DOHH2 (cell line): Measurements from ENCODE around the gene ARAP1.

Source experiments
- H3F3A ChIP-seq: fragments of 200-600 bp; sonication (generic), shearing (Covaris generic); 2 replicates; pipeline ENCODE4 v1.6.0; 2016; ENCODE audit warnings: antibody characterized with exemption, mild to moderate bottlenecking; ENCODE audit not compliant: control insufficient read depth, insufficient read depth
- H3K27ac ChIP-seq: fragments of 200-600 bp; sonication (generic); 2 replicates; pipeline ENCODE4 v1.5.1; 2014; ENCODE audit warnings: low read depth, mild to moderate bottlenecking, low read length, moderate library complexity
- H3K27me3 ChIP-seq: fragments of 200-600 bp; sonication (generic); 2 replicates; pipeline ENCODE4 v1.6.1; 2014; ENCODE audit warnings: mild to moderate bottlenecking, low read length, mixed read lengths; ENCODE audit not compliant: control insufficient read depth
- H3K36me3 ChIP-seq: fragments of 200-600 bp; sonication (generic); 2 replicates; pipeline ENCODE4 v1.6.1; 2014; ENCODE audit warnings: mild to moderate bottlenecking, low read length, moderate library complexity, mixed read lengths; ENCODE audit not compliant: control insufficient read depth
- H3K4me1 ChIP-seq: fragments of 200-600 bp; sonication (generic); 2 replicates; pipeline ENCODE4 v1.6.1; 2014; ENCODE audit warnings: mild to moderate bottlenecking, low read length, mixed read lengths; ENCODE audit not compliant: control insufficient read depth
- H3K4me2 ChIP-seq: fragments of 200-600 bp; sonication (generic); 2 replicates; pipeline ENCODE4 v1.6.0; 2014; ENCODE audit warnings: mild to moderate bottlenecking, low read length, moderate library complexity
- H3K4me3 ChIP-seq: fragments of 200-600 bp; sonication (generic); 2 replicates; pipeline ENCODE4 v1.5.1; 2014; ENCODE audit warnings: mild to moderate bottlenecking, low read length, mixed read lengths
- H3K79me2 ChIP-seq: fragments of 200-600 bp; sonication (generic); 2 replicates; pipeline ENCODE4 v1.6.1; 2014; ENCODE audit warnings: mild to moderate bottlenecking, low read length, mixed read lengths; ENCODE audit not compliant: control insufficient read depth
- H3K9me2 ChIP-seq: fragments of 200-600 bp; sonication (generic); replicated peaks from 2 replicates; pipeline ENCODE4 v1.6.1; 2014; ENCODE audit warnings: mild to moderate bottlenecking, low read length, mixed read lengths; ENCODE audit not compliant: control insufficient read depth
- H3K9me3 ChIP-seq: fragments of 200-600 bp; sonication (generic); 2 replicates; pipeline ENCODE4 v1.6.1; 2014; ENCODE audit warnings: antibody characterized with exemption, low read length, mixed read lengths; ENCODE audit not compliant: control insufficient read depth, insufficient read depth
- H4K20me1 ChIP-seq: fragments of 200-600 bp; sonication (generic); 2 replicates; pipeline ENCODE4 v1.6.0; 2014; ENCODE audit warnings: low read depth, mild to moderate bottlenecking, antibody characterized with exemption, low read length, moderate library complexity; ENCODE audit not compliant: control insufficient read depth, insufficient read depth
- EZH2phosphoT487 ChIP-seq: fragments of 200-600 bp; sonication (generic); IDR thresholded peaks from 2 replicates; pipeline ENCODE4 v1.6.1; 2017; ENCODE audit warnings: borderline replicate concordance, mild to moderate bottlenecking, antibody characterized with exemption, low read length, moderate library complexity, mixed read lengths
- TF ChIP-seq, protein P1 (sequence below): fragments of 200-600 bp; sonication (generic); IDR thresholded peaks from one replicate; pipeline ENCODE4 v1.5.1; 2014; ENCODE audit warnings: antibody characterized with exemption, mild to moderate bottlenecking, low read depth, low read length; ENCODE audit not compliant: poor library complexity, severe bottlenecking

ARAP1 gene

DNA sequence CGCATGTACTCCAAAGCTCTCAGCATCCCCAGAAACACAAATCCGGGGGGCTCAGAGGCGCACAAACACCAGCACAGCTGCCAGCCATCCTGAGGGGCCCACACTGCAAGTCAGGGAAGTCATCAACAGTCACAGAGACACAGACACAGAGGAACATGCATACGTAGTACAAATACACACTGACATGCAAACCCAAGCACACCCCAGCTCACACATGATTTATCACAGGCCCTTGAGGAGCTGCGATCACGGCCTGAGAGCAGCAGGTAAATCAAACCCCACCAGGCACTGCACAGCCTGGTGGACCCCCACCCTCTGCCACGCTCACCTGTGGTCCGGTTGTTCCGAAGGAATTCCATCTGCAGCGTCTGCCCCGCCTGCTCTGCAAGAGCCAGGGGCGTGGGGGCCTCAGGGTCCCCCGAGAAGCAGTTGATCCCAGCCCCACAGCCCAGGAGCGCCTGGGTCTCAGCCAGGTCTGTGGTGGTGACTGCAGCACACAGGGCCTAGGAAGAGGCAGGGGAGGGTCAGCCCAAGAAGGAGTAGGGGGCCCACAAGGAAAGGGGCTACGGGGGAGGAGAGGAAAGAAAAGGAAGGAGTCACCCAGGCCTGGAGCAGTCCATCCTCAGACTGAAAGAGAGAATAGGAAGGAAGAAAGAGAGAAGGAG is 49.5 kb downstream of the ARAP1 start:
- H3K27me3 ChIP-seq = no peaks in the 10 kb centered on the region
- no peaks in the 10 kb centered on the region for H3F3A ChIP-seq
- H3K4me1 ChIP-seq = no peaks in the 10 kb centered on the region
- no peak for TF ChIP-seq EZH2phosphoT487
- TF ChIP-seq, protein P1, sequence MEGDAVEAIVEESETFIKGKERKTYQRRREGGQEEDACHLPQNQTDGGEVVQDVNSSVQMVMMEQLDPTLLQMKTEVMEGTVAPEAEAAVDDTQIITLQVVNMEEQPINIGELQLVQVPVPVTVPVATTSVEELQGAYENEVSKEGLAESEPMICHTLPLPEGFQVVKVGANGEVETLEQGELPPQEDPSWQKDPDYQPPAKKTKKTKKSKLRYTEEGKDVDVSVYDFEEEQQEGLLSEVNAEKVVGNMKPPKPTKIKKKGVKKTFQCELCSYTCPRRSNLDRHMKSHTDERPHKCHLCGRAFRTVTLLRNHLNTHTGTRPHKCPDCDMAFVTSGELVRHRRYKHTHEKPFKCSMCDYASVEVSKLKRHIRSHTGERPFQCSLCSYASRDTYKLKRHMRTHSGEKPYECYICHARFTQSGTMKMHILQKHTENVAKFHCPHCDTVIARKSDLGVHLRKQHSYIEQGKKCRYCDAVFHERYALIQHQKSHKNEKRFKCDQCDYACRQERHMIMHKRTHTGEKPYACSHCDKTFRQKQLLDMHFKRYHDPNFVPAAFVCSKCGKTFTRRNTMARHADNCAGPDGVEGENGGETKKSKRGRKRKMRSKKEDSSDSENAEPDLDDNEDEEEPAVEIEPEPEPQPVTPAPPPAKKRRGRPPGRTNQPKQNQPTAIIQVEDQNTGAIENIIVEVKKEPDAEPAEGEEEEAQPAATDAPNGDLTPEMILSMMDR = no peak
- no peaks in the 10 kb centered on the region for H3K79me2 ChIP-seq
- no peaks in the 10 kb centered on the region for H3K9me3 ChIP-seq
- H3K9me2 ChIP-seq = no peaks in the 10 kb centered on the region
- no peak overlapping the region for H3K27ac ChIP-seq
- H3K4me3 ChIP-seq = no peak overlapping the region
- H3K36me3 ChIP-seq = peaks cover 41% of the 10 kb centered on the region
- no peaks in the 10 kb centered on the region for H4K20me1 ChIP-seq
- no peak overlapping the region for H3K4me2 ChIP-seq

DNA sequence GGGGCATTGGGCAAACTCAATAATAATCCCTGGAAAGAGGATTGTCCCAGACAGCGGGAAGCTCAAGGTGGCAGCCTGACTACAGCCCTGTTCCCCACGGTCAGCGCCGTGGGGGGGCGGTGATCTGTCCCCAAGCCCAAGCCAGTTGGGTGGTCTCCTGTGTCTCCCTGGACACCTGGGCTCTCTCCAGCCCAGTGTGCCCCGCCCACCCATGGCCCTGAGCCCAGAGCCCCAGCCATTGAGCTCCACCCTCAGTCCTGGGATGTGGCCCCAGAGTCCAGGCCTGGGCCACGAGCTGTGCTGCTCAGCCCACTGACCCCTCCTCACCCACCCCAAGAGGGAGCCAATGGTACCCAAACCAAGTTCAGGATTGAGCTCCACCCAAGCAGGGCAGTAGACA is 50.1 kb downstream of the ARAP1 start:
- Histone ChIP-seq H3K79me2 (no peaks in the 10 kb centered on the region), H3K27ac (no peak overlapping the region), H3K4me1 (no peaks in the 10 kb centered on the region), H3K9me3 (no peaks in the 10 kb centered on the region), H3K27me3 (no peaks in the 10 kb centered on the region), H3K4me3 (no peak overlapping the region), H4K20me1 (no peaks in the 10 kb centered on the region), H3K36me3 (peaks cover 42% of the 10 kb centered on the region), H3K9me2 (no peaks in the 10 kb centered on the region), H3K4me2 (no peak overlapping the region), H3F3A (no peaks in the 10 kb centered on the region)
- TF ChIP-seq, protein P1 = no peak
- no peak for TF ChIP-seq EZH2phosphoT487

DNA sequence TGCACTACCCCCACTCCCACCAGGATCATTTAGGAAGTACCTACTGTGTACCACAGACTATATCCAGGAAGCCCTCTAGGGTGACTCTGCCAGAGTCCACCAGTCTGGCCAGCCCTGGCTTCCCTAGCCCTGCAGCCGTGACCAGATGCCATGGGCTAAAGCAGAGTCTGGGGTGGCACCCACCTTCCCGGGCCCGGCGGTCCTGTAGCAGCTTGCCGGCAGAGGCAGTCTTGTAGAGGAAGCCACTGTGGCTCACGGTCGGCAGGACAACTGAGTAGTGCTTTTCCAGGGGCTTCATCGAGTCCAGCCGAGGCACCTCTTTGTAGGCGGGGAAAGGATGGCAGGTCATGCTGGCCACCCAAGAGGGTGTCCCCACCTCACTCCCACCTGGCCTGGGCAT is 50.7 kb downstream of the ARAP1 start:
- Histone ChIP-seq H3K4me1 (no peaks in the 10 kb centered on the region), H3F3A (no peaks in the 10 kb centered on the region), H3K27ac (no peak overlapping the region), H3K27me3 (no peaks in the 10 kb centered on the region), H3K9me2 (no peaks in the 10 kb centered on the region), H3K36me3 (peaks cover 39% of the 10 kb centered on the region), H3K79me2 (no peaks in the 10 kb centered on the region), H4K20me1 (no peaks in the 10 kb centered on the region), H3K4me2 (no peak overlapping the region), H3K9me3 (no peaks in the 10 kb centered on the region), H3K4me3 (no peak overlapping the region)
- no peak for TF ChIP-seq EZH2phosphoT487
- TF ChIP-seq, protein P1 = no peak
